GM23248 (cell line): Measurements from ENCODE around the gene SEC24C.

Source experiments
- EZH2 ChIP-seq: fragments of 200-600 bp; sonication (generic); IDR thresholded peaks from 2 replicates; pipeline ENCODE4 v1.6.1; 2018; ENCODE audit warnings: antibody characterized with exemption, mild to moderate bottlenecking; ENCODE audit not compliant: insufficient read depth, poor library complexity, severe bottlenecking
- EZH2phosphoT487 ChIP-seq: fragments of 200-600 bp; sonication (generic); IDR thresholded peaks from 2 replicates; pipeline ENCODE4 v1.6.1; 2018; ENCODE audit warnings: antibody characterized with exemption, moderate library complexity, mild to moderate bottlenecking, low read depth; ENCODE audit not compliant: insufficient read depth

GRCh38 chr10:73809061-73809818 lies 65.1 kb downstream of the SEC24C start:
- no peak for TF ChIP-seq EZH2
- no peak for TF ChIP-seq EZH2phosphoT487
